A549 (cell line): ENCODE results near the gene HOXD10. TPM values are rescaled to one million over a fixed set of nuclear protein-coding genes. Genes with fewer than 3 reads are reported as not detected.

Source experiments
- ATAC-seq, 2 experiments: fragments of 200-7000 bp in 1 of 2; fragments of >200 bp in 1 of 2; cut with Nextera tagmentation in 1 of 2; cut with Tn5 transposase in 1 of 2; 3 replicates each; pipeline versions ENCODE4 v1.8.0 to v1.9.1; 2018 to 2020; ENCODE audit warnings: mild to moderate bottlenecking in 1 of 2, moderate library complexity in 1 of 2
- CTCF ChIA-PET: fragments of 300-600 bp; sonication (Branson Sonifier 250); formaldehyde crosslinking; extraction: SDS; loops from one replicate; lab custom pipeline; 2021; ENCODE audit warnings: antibody characterized with exemption, inconsistent platforms; lab: Yijun Ruan, JAX
- POLR2A ChIA-PET: fragments of 350-600 bp; formaldehyde crosslinking; extraction: SDS; loops from one replicate; lab custom pipeline; 2021; ENCODE audit warnings: antibody characterized with exemption, inconsistent platforms; lab: Yijun Ruan, JAX
- DNase-seq, 2 experiments: peaks; one replicate each; pipeline versions ENCODE4 v3.0.0 to v3.0.0-alpha.2; 2011 to 2016; ENCODE audit warnings: low read depth in 1 of 2, low spot score in 1 of 2
- FAIRE-seq: peaks from 2 replicates; lab custom pipeline; 2011; peaks lifted over from hg19 to GRCh38; lab: Jason Lieb, UNC
- H3K27ac ChIP-seq, 2 experiments: fragments of >200 bp; sonication (Bioruptor Twin); formaldehyde crosslinking; 3 replicates each; pipeline ENCODE4 v1.5.1; 2016 to 2017
- H3K4me1 ChIP-seq: fragments of >200 bp; sonication (Bioruptor Twin); formaldehyde crosslinking; 3 replicates; pipeline ENCODE4 v1.6.1; 2016
- H3K4me2 ChIP-seq: fragments of >200 bp; sonication (Bioruptor Twin); formaldehyde crosslinking; 3 replicates; pipeline ENCODE4 v1.6.1; 2016
- H3K4me3 ChIP-seq: fragments of >200 bp; sonication (Bioruptor Twin); formaldehyde crosslinking; 3 replicates; pipeline ENCODE4 v1.5.1; 2016
- H3K9me3 ChIP-seq: fragments of >200 bp; sonication (Bioruptor Twin); formaldehyde crosslinking; 3 replicates; pipeline ENCODE4 v1.6.1; 2016
- BHLHE40 ChIP-seq: IDR thresholded peaks from 2 replicates; pipeline ENCODE4 v1.6.1; 2012; ENCODE audit warnings: low read depth, low read length, inconsistent platforms
- EP300 ChIP-seq, 2 experiments: fragments of >200 bp; sonication (Bioruptor Twin); formaldehyde crosslinking; IDR thresholded peaks; 2 replicates in 1 of 2; 3 replicates in 1 of 2; pipeline ENCODE4 v1.6.1; 2016 to 2017
- FOSB ChIP-seq: fragments of 250-450 bp; sonication (Bioruptor Pico); IDR thresholded peaks from 2 replicates; pipeline ENCODE4 v1.5.0; 2020; ENCODE audit warnings: mild to moderate bottlenecking, moderate library complexity
- FOXS1 ChIP-seq: fragments of 250-450 bp; sonication (Bioruptor Pico); IDR thresholded peaks from 2 replicates; pipeline ENCODE4 v1.5.0; 2020; ENCODE audit warnings: mild to moderate bottlenecking, moderate library complexity
- GATA3 ChIP-seq: IDR thresholded peaks from 2 replicates; pipeline ENCODE4 v1.6.1; 2012; ENCODE audit warnings: borderline replicate concordance
- HEYL ChIP-seq: fragments of 250-450 bp; sonication (Bioruptor Pico); IDR thresholded peaks from 2 replicates; pipeline ENCODE4 v1.8.0; 2021; ENCODE audit warnings: mild to moderate bottlenecking, moderate library complexity
- HOXB5 ChIP-seq: fragments of 250-450 bp; sonication (Bioruptor Pico); IDR thresholded peaks from 2 replicates; pipeline ENCODE4 v1.5.0; 2020; ENCODE audit warnings: mild to moderate bottlenecking, moderate library complexity
- KDM5A ChIP-seq: fragments of 200-600 bp; sonication (generic); IDR thresholded peaks from 2 replicates; pipeline ENCODE4 v1.6.1; 2016; ENCODE audit warnings: antibody characterized with exemption, mild to moderate bottlenecking
- PHF8 ChIP-seq: fragments of 200-600 bp; sonication (generic); IDR thresholded peaks from 2 replicates; pipeline ENCODE4 v1.6.1; 2016; ENCODE audit warnings: low read depth, mild to moderate bottlenecking, antibody characterized with exemption, moderate library complexity, borderline replicate concordance
- POLR2A ChIP-seq: IDR thresholded peaks from 2 replicates; pipeline ENCODE4 v1.6.1; 2012; ENCODE audit warnings: mild to moderate bottlenecking, low read length
- RFX5 ChIP-seq: fragments of 450-650 bp; IDR thresholded peaks from 2 replicates; pipeline ENCODE4 v1.7.1; 2014; ENCODE audit warnings: antibody characterized with exemption, mild to moderate bottlenecking, moderate library complexity
- TP53 ChIP-seq: fragments of 250-450 bp; sonication (Bioruptor Pico); IDR thresholded peaks from 2 replicates; pipeline ENCODE4 v1.5.0; 2021; ENCODE audit warnings: mild to moderate bottlenecking, moderate library complexity
- ZNF302 ChIP-seq: fragments of 250-450 bp; sonication (Bioruptor Pico); IDR thresholded peaks from 2 replicates; pipeline ENCODE4 v1.9.0; 2021; ENCODE audit warnings: inconsistent platforms, mild to moderate bottlenecking, moderate library complexity
- WGBS: methylation state at CpG from one replicate; pipeline ENCODE4 v1.1.6; 2017; ENCODE audit errors: missing lambda C conversion rate; 5-methylcytosine and 5-hydroxymethylcytosine counted together
- polyA plus RNA-seq, 4 experiments: library from polyadenylated mRNA; depleted of rRNA in 3 of 4; stranded (reverse); fragments of >200 nt; fragmentation: RNase III in 1 of 4; extraction: RNeasy Plus Mini Kit Qiagen cat#74134 plus additional on column Dnase treatment in 1 of 4; gene quantifications; 2 replicates in 3 of 4; 3 replicates in 1 of 4; pipeline ENCODE4 v1.2.3, GENCODE V29; 2011 to 2017
- TF ChIP-seq, protein P1 (sequence below): fragments of 250-450 bp; sonication (Bioruptor Pico); IDR thresholded peaks from 2 replicates; pipeline ENCODE4 v1.5.0; 2020; ENCODE audit warnings: low read depth, mild to moderate bottlenecking, moderate library complexity
- TF ChIP-seq, protein P2 (sequence below): IDR thresholded peaks from 2 replicates; pipeline ENCODE4 v1.6.1; 2012; ENCODE audit warnings: low read depth, borderline replicate concordance
- TF ChIP-seq, protein P3 (sequence below): fragments of >200 bp; sonication (Bioruptor Twin); formaldehyde crosslinking; IDR thresholded peaks from 2 replicates; pipeline ENCODE4 v1.6.1; 2016
- TF ChIP-seq, protein P4 (sequence below): IDR thresholded peaks from 2 replicates; pipeline ENCODE4 v1.6.1; 2012
- TF ChIP-seq, protein P5 (sequence below): fragments of 150-350 bp; IDR thresholded peaks from 2 replicates; pipeline ENCODE4 v1.6.1; 2014; ENCODE audit warnings: low read depth, mild to moderate bottlenecking, low read length
- TF ChIP-seq, protein P6 (sequence below): fragments of >200 bp; sonication (Bioruptor Twin); formaldehyde crosslinking; IDR thresholded peaks from 3 replicates; pipeline ENCODE4 v1.5.1; 2016

Gene HOXD10
- polyA plus RNA-seq, 2 of the 4 experiments (the other 2 are of a cell fraction): 4.3 to 4.8 TPM

DNA sequence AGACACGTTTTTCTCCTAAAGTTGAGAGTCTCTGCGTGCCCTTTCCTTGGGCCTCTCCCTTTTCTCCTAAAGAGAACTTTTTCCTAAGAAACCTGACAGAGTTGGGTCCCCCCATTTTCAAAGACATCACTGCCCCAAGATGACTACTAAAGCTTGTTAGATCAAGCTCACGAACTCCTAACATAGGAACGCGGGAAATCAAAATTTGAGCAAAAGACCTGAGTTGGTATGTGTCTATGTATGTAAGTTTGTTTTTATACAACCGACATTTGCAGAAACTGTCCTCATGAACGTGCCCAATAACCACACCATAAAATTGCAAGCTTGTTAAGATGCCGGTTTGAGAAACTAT, 22.7 kb upstream of the HOXD10 start:
- ATAC-seq: no peak
- TF ChIP-seq KDM5A (no peak), ZNF302 (no peak), FOSB (no peak), POLR2A (no peak), HOXB5 (no peak), HEYL (CRISPR knock-in tag) (no peak), PHF8 (no peak), RFX5 (no peak), TP53 (CRISPR knock-in tag) (no peak), FOXS1 (CRISPR knock-in tag) (no peak), GATA3 (no peak), EP300 (IDR thresholded peaks at IDR 0.05) (no peak)
- TF ChIP-seq, protein P1, sequence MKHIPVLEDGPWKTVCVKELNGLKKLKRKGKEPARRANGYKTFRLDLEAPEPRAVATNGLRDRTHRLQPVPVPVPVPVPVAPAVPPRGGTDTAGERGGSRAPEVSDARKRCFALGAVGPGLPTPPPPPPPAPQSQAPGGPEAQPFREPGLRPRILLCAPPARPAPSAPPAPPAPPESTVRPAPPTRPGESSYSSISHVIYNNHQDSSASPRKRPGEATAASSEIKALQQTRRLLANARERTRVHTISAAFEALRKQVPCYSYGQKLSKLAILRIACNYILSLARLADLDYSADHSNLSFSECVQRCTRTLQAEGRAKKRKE (CRISPR knock-in tag): no peak
- TF ChIP-seq, protein P2, sequence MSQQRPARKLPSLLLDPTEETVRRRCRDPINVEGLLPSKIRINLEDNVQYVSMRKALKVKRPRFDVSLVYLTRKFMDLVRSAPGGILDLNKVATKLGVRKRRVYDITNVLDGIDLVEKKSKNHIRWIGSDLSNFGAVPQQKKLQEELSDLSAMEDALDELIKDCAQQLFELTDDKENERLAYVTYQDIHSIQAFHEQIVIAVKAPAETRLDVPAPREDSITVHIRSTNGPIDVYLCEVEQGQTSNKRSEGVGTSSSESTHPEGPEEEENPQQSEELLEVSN: no peak
- TF ChIP-seq, protein P3, sequence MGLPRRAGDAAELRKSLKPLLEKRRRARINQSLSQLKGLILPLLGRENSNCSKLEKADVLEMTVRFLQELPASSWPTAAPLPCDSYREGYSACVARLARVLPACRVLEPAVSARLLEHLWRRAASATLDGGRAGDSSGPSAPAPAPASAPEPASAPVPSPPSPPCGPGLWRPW: no peak
- no peak overlapping the region for H3K27ac ChIP-seq
- H3K4me3 ChIP-seq: no peak overlapping the region
- ChIA-PET POLR2A (no interaction called here), CTCF (interaction anchor here (1.2 to 2.1 kb wide), 5 partner anchors 8 to 726 kb away, joined by 3 to 9 read pairs (median 3); no protein-coding TSS in a partner anchor)
- WGBS: 58% methylated on average over 8 of the region's 8 CpGs
- H3K4me1 ChIP-seq: peaks cover 7% of the 10 kb centered on the region; the same call in 2 of the 3 replicates
- FAIRE-seq: no peak
- H3K4me2 ChIP-seq: peak overlapping the region; percentile 67; the same call in 1 of the 3 replicates
- DNase-seq: no peak
- no peaks in the 10 kb centered on the region for H3K9me3 ChIP-seq

DNA sequence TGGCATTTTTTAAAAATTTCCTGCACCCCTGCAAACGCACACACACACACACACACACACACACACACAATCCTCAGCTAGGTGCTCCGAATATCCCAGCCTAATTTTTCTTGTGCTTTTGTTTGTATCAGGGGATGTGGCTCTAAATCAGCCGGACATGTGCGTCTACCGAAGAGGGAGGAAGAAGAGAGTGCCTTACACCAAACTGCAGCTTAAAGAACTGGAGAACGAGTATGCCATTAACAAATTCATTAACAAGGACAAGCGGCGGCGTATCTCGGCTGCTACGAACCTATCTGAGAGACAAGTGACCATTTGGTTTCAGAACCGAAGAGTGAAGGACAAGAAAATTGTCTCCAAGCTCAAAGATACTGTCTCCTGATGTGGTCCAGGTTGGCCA, 22.2 kb upstream of the HOXD10 start:
- CTCF ChIA-PET: interaction anchor here (0.6 to 4.2 kb wide), 7 partner anchors 9 to 727 kb away, joined by 3 to 48 read pairs (median 3); no protein-coding TSS in a partner anchor
- DNase-seq (no peak), ATAC-seq (no peak), FAIRE-seq (no peak)
- TF ChIP-seq, protein P4, sequence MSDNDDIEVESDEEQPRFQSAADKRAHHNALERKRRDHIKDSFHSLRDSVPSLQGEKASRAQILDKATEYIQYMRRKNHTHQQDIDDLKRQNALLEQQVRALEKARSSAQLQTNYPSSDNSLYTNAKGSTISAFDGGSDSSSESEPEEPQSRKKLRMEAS: no peak
- Histone ChIP-seq H3K4me1 (peaks cover 7% of the 10 kb centered on the region; the same call in 2 of the 3 replicates), H3K27ac (no peak overlapping the region), H3K4me2 (no peak overlapping the region), H3K4me3 (no peak overlapping the region), H3K9me3 (no peaks in the 10 kb centered on the region)
- WGBS: 76% methylated on average over 12 of the region's 12 CpGs
- POLR2A ChIA-PET: no interaction called here

DNA sequence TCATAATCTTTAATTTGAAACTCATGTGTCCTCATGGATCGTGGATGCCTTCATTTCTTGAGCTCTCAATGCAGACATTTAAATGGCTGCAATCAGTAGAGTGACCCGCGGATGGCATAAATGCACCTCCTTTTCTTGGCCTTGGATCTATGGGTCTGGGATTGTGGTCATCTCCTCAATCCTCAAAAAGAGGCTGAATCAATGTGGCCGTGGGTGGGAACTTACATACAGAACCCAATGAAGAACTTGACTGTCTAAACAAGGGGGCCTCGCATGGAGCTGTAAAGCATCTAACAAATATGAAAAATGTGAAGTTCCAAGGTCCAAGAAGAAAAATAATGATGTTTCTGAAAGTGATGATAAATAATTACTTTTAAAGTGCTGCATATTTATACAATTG, 21.2 kb upstream of the HOXD10 start:
- FAIRE-seq (no peak), DNase-seq (no peak), ATAC-seq (no peak)
- ChIA-PET POLR2A (no interaction called here), CTCF (interaction anchor here (1.2 to 4.5 kb wide), 7 partner anchors 8 to 844 kb away, joined by 3 to 57 read pairs (median 9); partner anchors contain the start of gene EVX2)
- H3K27ac ChIP-seq: no peak overlapping the region
- peaks cover 7% of the 10 kb centered on the region; the same call in 2 of the 3 replicates for H3K4me1 ChIP-seq
- H3K4me3 ChIP-seq: no peak overlapping the region
- 68% methylated on average over 5 of the region's 5 CpGs for WGBS
- TF ChIP-seq BHLHE40 (no peak), TP53 (CRISPR knock-in tag) (no peak)
- TF ChIP-seq, protein P5, sequence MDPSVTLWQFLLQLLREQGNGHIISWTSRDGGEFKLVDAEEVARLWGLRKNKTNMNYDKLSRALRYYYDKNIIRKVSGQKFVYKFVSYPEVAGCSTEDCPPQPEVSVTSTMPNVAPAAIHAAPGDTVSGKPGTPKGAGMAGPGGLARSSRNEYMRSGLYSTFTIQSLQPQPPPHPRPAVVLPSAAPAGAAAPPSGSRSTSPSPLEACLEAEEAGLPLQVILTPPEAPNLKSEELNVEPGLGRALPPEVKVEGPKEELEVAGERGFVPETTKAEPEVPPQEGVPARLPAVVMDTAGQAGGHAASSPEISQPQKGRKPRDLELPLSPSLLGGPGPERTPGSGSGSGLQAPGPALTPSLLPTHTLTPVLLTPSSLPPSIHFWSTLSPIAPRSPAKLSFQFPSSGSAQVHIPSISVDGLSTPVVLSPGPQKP: no peak
- TF ChIP-seq, protein P6, sequence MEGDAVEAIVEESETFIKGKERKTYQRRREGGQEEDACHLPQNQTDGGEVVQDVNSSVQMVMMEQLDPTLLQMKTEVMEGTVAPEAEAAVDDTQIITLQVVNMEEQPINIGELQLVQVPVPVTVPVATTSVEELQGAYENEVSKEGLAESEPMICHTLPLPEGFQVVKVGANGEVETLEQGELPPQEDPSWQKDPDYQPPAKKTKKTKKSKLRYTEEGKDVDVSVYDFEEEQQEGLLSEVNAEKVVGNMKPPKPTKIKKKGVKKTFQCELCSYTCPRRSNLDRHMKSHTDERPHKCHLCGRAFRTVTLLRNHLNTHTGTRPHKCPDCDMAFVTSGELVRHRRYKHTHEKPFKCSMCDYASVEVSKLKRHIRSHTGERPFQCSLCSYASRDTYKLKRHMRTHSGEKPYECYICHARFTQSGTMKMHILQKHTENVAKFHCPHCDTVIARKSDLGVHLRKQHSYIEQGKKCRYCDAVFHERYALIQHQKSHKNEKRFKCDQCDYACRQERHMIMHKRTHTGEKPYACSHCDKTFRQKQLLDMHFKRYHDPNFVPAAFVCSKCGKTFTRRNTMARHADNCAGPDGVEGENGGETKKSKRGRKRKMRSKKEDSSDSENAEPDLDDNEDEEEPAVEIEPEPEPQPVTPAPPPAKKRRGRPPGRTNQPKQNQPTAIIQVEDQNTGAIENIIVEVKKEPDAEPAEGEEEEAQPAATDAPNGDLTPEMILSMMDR: no peak
- TF ChIP-seq, protein P4: no peak
- no peak overlapping the region for H3K4me2 ChIP-seq
- H3K9me3 ChIP-seq: no peaks in the 10 kb centered on the region
